RWPE1 (cell line): ENCODE data around the gene DMD.

ENCODE experiments used
- CTCF ChIA-PET: fragments of 350-600 bp; sonication (Branson Sonifier 250); formaldehyde crosslinking; extraction: SDS; loops from one replicate; lab custom pipeline; 2021; lab: Yijun Ruan, JAX
- POLR2A ChIA-PET: fragments of 400-600 bp; formaldehyde crosslinking; extraction: SDS; loops from one replicate; lab custom pipeline; 2020; ENCODE audit warnings: antibody characterized with exemption; ENCODE audit not compliant: low non-redundant PET; lab: Yijun Ruan, JAX
- DNase-seq: peaks from one replicate; pipeline ENCODE4 v3.0.0; 2012; ENCODE audit warnings: low spot score
- H3K27ac ChIP-seq: fragments of 450-650 bp; 2 replicates; pipeline ENCODE4 v1.5.1; 2017
- TF ChIP-seq, protein P1 (sequence below): fragments of 450-650 bp; conservative IDR thresholded peaks from 2 replicates; pipeline ENCODE4 v1.5.1; 2017; ENCODE audit warnings: low read depth, mild to moderate bottlenecking

The DMD gene

DNA sequence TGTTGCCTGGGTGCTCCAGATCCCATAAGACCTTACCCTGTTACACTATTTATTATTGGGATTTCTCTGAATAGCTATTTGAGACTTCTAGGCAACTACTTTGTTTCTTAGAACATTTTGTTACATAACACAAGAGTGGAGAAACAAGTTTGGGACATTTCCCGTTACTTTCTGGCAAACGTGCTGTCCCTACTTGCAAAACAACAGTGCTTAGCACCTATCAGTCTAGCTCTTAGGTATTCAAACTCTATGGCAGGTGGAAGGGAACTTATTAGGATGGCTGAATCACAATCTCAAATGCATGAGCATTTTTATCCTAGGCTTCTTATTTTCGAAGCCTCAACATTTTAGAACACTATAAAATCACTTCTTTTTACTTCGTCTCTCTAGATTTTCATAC, 613.6 kb downstream of the DMD start:
- no peak overlapping the region for H3K27ac ChIP-seq
- ChIA-PET CTCF (interaction anchor here (1.2 kb wide), 1 partner anchor 23 kb away, joined by 3 read pairs; no protein-coding TSS in a partner anchor), POLR2A (no interaction called here)
- TF ChIP-seq, protein P1, sequence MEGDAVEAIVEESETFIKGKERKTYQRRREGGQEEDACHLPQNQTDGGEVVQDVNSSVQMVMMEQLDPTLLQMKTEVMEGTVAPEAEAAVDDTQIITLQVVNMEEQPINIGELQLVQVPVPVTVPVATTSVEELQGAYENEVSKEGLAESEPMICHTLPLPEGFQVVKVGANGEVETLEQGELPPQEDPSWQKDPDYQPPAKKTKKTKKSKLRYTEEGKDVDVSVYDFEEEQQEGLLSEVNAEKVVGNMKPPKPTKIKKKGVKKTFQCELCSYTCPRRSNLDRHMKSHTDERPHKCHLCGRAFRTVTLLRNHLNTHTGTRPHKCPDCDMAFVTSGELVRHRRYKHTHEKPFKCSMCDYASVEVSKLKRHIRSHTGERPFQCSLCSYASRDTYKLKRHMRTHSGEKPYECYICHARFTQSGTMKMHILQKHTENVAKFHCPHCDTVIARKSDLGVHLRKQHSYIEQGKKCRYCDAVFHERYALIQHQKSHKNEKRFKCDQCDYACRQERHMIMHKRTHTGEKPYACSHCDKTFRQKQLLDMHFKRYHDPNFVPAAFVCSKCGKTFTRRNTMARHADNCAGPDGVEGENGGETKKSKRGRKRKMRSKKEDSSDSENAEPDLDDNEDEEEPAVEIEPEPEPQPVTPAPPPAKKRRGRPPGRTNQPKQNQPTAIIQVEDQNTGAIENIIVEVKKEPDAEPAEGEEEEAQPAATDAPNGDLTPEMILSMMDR, result no peak
- no peak for DNase-seq

DNA sequence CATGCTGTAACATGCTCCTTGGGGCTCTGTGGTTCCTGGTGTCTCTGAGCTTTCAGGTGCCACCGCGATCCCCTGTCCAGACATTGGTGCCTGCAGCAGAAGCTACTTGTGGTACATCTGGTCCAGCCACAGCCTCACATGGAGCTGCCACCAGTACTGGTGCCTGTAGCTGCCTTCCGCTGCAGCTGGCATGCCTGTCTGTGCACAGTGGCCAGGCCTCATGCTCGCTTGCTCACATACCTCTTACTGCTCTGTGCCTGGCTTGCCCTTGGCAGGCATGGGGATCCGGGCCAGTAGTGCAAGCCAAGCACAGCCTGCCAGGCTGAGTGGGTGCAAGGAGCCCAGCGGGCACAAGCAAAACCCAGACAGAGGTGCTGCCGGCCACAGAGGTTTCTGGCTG, 618.6 kb downstream of the DMD start:
- TF ChIP-seq, protein P1, result no peak
- DNase-seq, result no peak
- H3K27ac ChIP-seq, result no peak overlapping the region
- ChIA-PET POLR2A (no interaction called here), CTCF (no interaction called here)

- CTCF ChIA-PET, result interaction anchor here (0.6 kb wide), 2 partner anchors 253 to 746 kb away, joined by 3 to 4 read pairs; no protein-coding TSS in a partner anchor
- TF ChIP-seq, protein P1, result no peak
- no peak overlapping the region for H3K27ac ChIP-seq
- POLR2A ChIA-PET, result no interaction called here
- no peak for DNase-seq
Observed at GRCh38 chrX:32591589-32591988, 619.8 kb downstream of the DMD start.

- TF ChIP-seq, protein P1, result no peak
- H3K27ac ChIP-seq, result no peak overlapping the region
- ChIA-PET POLR2A (no interaction called here), CTCF (no interaction called here)
- DNase-seq, result no peak
Observed at GRCh38 chrX:32582729-32583128, 628.6 kb downstream of the DMD start.

- ChIA-PET POLR2A (no interaction called here), CTCF (no interaction called here)
- TF ChIP-seq, protein P1, result no peak
- no peak for DNase-seq
- H3K27ac ChIP-seq, result no peak overlapping the region
Observed at GRCh38 chrX:32576885-32577284, 634.5 kb downstream of the DMD start.

- DNase-seq, result no peak
- TF ChIP-seq, protein P1, result no peak
- H3K27ac ChIP-seq, result no peak overlapping the region
- ChIA-PET CTCF (no interaction called here), POLR2A (no interaction called here)
Observed at GRCh38 chrX:32572644-32573043, 638.7 kb downstream of the DMD start.
